HG03025 (cell line): Measurements from ENCODE around the gene ZCCHC17.

ENCODE experiments used
- ATAC-seq: cut with Tn5 transposase; IDR thresholded peaks from one replicate; pipeline ENCODE4 v1.9.1; 2021; ENCODE audit warnings: mild to moderate bottlenecking, moderate library complexity; ENCODE audit not compliant: unreplicated experiment, low FRiP score

ZCCHC17 gene

GRCh38 chr1:31389616-31390015, 92.8 kb downstream of the ZCCHC17 start:
- ATAC-seq, result no peak

- ATAC-seq, result no peak
These were observed 93.2 kb downstream of the ZCCHC17 start for GRCh38 chr1:31390071-31390470.

- no peak for ATAC-seq
These were observed 96.6 kb downstream of the ZCCHC17 start for GRCh38 chr1:31393463-31393862.

GRCh38 chr1:31394584-31395193, 97.9 kb downstream of the ZCCHC17 start:
- no peak for ATAC-seq

- ATAC-seq, result no peak
These were observed 100.0 kb downstream of the ZCCHC17 start for GRCh38 chr1:31396633-31397351.

DNA sequence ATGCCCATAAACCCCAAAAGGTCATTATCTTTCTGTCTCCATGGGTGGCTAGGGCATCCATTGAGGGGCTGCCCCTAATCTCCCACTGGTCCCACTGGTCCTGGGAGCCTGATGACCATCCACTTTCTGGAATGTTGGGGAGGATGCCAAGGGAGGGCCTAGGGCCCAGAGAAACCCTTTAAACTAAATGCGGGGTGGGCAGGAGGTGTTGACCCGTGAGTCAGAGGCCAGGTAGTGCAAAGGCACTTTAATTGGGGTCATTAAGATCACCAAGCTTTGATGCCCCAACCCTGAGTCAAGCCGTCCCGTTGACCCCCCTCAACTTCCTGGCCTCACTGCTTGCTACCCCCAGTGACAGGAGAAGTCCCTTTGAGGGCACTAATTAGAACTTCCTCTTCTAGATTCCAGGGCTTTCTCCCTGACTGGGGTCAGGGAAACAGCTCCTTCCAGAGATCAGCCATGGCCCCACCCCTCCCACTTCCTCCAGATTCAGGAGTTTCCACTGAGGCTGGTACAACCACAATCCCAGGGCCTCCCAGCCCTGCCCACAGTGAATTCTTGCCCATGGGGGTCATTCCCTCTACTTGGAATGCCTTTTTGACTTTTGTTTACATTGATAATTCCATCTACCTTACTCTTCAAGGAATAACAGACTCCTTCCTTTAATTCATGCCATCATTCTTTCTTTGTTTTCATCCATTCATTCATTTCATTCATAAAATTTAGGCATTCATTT, 100.7 kb downstream of the ZCCHC17 start:
- no peak for ATAC-seq

GRCh38 chr1:31398246-31398645, 101.4 kb downstream of the ZCCHC17 start:
- no peak for ATAC-seq

DNA sequence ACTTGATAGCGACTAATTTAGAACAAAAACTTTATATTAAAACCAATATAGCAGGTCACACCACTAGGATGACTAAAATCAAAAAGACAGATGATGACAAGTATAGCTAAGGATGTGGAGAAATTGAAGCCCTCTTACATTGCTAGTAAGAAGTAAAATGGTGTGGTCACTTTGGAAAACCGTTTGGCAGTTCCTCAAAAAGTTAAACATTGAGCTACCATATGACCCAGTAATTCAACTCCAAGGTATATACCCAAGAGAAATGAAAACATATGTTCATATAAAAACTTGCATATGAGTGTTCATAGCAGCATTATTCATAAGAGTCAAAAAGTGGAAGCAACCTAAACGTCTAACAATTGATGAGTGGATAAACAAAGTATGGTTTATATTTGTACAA, 103.1 kb downstream of the ZCCHC17 start:
- no peak for ATAC-seq

GRCh38 chr1:31400393-31400792, 103.6 kb downstream of the ZCCHC17 start:
- no peak for ATAC-seq

- no peak for ATAC-seq
These were observed 104.4 kb downstream of the ZCCHC17 start for GRCh38 chr1:31401241-31401640.

DNA sequence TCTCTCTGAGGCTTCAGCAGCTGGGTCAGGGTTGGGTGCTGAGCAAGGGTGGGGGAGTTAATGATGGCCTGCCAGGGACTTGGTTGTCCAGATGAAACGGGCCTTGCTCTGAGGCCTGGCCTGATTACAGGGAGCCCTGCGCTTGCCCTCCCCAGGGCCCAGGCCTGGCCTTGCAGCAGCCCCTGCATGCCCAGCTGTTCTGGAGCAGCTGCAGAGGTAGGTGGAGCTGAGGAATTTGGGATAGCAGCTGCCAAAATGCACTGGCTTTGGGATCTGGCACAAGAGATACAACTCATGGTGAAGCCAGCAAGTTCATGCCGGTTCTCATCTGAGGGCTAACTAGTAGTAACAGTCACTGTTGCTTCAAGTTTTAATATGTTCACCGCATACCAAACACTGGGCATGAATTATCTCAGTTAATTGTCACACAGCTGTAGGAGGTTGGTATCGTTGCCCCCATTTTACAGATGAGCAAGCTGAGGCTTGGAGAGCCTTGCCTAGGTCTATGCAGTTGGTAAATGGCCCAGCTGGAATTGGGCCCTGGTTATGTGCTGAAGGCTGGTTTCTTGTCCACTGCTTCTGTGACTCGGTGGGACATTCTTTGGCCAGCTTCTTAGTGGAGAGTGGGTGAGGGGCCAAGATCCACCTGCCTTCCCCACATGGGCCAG, 108.9 kb downstream of the ZCCHC17 start:
- ATAC-seq, result no peak

DNA sequence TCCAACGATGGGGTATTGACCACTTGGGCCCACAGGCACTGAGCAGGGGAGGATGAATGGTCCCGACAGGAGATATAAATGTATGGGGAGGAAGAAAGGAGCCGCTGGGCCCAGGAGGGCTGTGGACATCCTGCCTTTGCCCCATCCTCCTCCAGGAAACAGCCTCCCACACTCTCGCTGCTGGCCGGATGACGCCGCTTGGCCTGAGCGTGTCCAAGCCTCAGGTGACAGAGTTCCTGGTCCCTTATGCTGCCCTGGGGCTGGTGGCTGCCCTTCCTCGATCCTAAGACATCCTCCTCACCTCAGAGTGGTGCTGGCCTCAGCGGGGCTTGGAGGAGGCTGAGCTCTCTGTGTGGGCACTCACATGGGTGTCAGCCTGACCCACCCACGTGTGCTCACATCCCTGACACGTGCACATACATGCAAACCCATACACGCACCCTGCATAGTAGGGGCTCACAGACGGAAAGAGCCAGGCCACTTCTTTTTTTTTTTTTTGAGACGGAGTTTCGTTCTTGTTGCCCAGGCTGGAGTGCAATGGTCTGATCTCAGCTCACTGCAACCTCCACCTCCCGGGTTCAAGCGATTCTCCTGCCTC, 110.3 kb downstream of the ZCCHC17 start:
- ATAC-seq, result no peak

GRCh38 chr1:31408788-31409318, 112.0 kb downstream of the ZCCHC17 start:
- no peak for ATAC-seq

- no peak for ATAC-seq
These were observed 113.4 kb downstream of the ZCCHC17 start for GRCh38 chr1:31409946-31410858.

- no peak for ATAC-seq
These were observed 114.0 kb downstream of the ZCCHC17 start for GRCh38 chr1:31410871-31411270.

- ATAC-seq, result no peak
These were observed 115.4 kb downstream of the ZCCHC17 start for GRCh38 chr1:31412205-31412604.

- no peak for ATAC-seq
These were observed 116.0 kb downstream of the ZCCHC17 start, which contains the start of gene SERINC2 for GRCh38 chr1:31412732-31413404. SERINC2 (plus strand) TSS chr1:31413213; CDS start chr1:31413266, 53 bp downstream.

DNA sequence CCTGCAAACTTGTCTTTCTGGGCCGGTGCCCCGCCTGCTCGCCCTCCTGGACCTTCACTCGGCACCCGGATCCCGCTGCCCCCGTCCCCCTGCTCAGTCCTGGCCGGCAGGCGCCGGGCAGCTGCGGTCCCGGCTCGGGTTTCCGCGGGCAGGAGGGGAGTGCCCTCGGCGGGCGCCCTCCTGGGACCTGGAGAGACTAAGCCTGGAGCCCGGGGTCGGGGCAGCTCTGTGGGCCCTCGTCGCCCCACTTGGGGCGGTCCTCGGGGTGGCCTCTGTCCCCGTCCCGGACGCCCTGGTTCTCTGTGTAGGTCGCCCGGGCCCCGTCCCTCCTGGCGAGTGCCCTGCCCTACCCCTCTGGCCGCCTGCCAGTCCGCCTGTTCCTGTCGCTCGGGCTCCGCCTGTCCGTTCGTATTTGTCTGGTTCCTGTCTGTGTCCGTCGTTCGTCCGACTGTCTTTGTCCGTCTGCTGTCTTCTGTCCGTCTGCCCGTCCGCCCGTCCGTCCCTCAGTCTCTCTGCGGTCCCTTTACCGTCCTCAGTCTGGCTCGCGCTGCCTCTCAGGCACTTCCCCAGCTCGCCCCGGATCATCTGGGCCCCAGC, 116.7 kb downstream of the ZCCHC17 start:
- ATAC-seq, result no peak
